ENCODE measurements around the gene TTYH2.

- no peak for TF ChIP-seq POLR2A (IDR thresholded peaks at IDR 0.05; ENCODE audit: low read depth, low read length)
- TF ChIP-seq SPI1 (IDR thresholded peaks at IDR 0.05; ENCODE audit: low read depth, low read length): no peak
- no peak for TF ChIP-seq POLR2AphosphoS5 (IDR thresholded peaks at IDR 0.05; ENCODE audit: low read depth, low read length)
- TF ChIP-seq TAF1 (IDR thresholded peaks at IDR 0.05; ENCODE audit: low read depth, low read length): no peak
Observed at GRCh38 chr17:74201948-74202347, 11.4 kb upstream of the TTYH2 start.

Data from GM12891 (cell line).